ENCODE results near the gene KIFC3.

DNA sequence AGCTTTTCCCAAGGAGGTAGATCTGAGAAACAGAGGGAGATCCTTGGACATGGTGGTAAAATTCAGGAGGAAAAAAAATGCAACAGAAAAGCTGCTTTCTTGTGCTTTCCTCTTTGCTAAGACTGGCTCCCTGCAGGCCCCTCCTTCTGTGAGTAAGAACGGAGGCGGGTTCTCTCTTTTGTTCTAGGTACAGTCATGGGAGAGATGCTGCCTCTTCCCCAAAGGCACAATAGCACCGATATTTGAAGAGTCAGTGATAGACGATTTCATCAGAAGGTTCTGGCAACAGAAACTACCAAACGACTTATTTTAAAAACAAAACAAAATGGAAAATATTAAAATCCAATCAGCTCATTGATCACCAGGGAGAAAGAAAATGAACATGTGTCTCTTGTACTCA, 32.6 kb upstream of the KIFC3 start:
- TF ChIP-seq SIN3A (IDR thresholded peaks at IDR 0.05; ENCODE audit: borderline replicate concordance, insufficient read depth, low read length), result no peak
- no peak for TF ChIP-seq TAF1 (IDR thresholded peaks at IDR 0.05; ENCODE audit: borderline replicate concordance, insufficient read depth, low read length)
- TF ChIP-seq POLR2AphosphoS5 (IDR thresholded peaks at IDR 0.05; ENCODE audit: low read depth, low read length), result no peak
- TF ChIP-seq, protein P1, sequence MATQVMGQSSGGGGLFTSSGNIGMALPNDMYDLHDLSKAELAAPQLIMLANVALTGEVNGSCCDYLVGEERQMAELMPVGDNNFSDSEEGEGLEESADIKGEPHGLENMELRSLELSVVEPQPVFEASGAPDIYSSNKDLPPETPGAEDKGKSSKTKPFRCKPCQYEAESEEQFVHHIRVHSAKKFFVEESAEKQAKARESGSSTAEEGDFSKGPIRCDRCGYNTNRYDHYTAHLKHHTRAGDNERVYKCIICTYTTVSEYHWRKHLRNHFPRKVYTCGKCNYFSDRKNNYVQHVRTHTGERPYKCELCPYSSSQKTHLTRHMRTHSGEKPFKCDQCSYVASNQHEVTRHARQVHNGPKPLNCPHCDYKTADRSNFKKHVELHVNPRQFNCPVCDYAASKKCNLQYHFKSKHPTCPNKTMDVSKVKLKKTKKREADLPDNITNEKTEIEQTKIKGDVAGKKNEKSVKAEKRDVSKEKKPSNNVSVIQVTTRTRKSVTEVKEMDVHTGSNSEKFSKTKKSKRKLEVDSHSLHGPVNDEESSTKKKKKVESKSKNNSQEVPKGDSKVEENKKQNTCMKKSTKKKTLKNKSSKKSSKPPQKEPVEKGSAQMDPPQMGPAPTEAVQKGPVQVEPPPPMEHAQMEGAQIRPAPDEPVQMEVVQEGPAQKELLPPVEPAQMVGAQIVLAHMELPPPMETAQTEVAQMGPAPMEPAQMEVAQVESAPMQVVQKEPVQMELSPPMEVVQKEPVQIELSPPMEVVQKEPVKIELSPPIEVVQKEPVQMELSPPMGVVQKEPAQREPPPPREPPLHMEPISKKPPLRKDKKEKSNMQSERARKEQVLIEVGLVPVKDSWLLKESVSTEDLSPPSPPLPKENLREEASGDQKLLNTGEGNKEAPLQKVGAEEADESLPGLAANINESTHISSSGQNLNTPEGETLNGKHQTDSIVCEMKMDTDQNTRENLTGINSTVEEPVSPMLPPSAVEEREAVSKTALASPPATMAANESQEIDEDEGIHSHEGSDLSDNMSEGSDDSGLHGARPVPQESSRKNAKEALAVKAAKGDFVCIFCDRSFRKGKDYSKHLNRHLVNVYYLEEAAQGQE (IDR thresholded peaks at IDR 0.05; ENCODE audit: insufficient read depth in 1 of 2, low read depth in 2 of 2, low read length in 2 of 2), result no peak

Data from PFSK-1 (cell line).